GM19043 (cell line): ENCODE data around the gene SORCS2.

Source experiments
- ATAC-seq: cut with Tn5 transposase; IDR thresholded peaks from one replicate; pipeline ENCODE4 v1.9.1; 2021; ENCODE audit warnings: low read depth; ENCODE audit not compliant: unreplicated experiment

SORCS2 gene

GRCh38 chr4:7755561-7755960, 563.2 kb downstream of the SORCS2 start:
- no peak for ATAC-seq

- no peak for ATAC-seq
Observed at GRCh38 chr4:7756071-7756470, 563.7 kb downstream of the SORCS2 start.

DNA sequence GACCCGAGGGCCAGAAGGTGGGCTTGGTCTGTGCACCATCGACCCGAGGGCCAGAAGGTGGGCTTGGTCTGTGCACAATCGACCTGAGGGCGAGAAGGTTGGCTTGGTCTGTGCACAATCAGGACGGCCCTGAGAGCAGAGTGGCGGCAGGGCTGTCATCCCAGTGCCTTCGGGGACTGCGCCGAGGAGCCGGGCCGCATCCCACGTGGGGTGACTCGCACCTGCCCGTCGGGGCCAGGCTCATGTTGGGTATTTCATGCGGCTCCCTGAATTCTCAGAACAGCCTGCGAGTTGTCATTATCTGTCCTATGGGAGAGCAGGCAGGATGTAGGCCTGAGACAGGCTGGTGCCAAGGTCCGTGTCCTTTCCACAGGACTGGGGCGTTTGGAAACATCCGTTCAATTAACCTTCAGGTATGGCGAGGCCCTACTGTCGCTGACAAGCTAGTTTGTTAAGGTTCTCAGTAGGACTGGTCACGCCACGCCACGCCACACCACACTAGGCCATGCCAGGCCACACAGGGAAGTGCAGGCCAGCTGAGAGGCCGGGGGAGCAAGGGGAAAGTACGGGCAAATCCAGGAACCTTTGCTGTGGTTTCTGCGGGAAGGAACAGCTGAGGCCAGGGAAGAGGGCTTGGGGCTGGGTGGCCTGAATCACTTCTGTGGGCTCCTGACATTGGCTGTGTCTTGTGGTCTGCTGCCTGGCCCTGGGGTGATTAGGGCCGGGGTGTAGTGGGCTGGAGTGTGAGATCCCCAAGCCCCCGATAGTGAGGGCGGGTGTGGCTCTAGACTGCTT, 564.4 kb downstream of the SORCS2 start:
- no peak for ATAC-seq

DNA sequence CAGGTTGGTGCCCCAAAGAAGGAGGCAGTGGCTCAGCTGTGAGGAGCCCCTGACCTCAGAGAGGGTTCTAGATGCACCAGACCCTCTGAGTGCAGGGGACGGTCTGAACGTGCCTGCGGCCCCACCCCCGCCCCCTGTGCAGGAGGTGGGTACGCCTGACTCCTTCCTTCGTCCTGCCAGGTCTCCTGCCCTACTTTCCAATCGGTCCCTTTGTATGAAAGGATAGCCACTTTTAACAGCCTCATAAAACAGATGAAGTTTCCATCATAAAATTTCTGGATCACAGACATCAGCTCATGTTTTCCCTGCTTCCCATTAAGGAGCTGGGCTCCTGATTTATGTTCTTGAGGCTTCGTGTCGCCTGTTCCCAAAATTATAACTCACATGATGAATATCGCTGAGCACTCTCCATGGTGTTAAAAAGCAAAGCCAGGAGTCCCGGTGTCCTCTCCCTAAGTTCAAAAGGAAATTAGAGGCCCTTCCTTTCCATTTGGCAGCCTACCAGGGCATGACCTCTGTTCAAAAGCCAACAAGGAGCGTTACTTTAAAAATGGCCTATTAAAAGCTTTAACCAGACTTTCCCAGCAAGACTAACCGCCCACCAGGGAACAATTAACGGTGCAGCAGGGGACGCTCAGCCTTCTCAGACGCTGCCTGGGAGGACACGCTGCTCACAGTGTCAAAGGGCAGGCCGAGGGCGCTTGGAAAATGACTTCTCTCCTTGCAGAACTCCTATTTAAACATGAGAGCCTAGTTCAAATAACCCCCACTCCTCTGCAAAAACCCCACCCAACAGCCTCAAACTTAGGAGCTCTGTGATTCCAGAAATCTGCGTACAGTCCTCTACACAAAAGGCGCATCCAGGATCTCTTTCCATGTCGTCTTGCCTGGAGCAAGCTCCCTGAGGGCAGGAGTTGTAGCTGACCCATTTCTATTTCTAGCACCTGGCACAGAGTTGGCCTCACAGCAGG, 565.4 kb downstream of the SORCS2 start:
- ATAC-seq: no peak

DNA sequence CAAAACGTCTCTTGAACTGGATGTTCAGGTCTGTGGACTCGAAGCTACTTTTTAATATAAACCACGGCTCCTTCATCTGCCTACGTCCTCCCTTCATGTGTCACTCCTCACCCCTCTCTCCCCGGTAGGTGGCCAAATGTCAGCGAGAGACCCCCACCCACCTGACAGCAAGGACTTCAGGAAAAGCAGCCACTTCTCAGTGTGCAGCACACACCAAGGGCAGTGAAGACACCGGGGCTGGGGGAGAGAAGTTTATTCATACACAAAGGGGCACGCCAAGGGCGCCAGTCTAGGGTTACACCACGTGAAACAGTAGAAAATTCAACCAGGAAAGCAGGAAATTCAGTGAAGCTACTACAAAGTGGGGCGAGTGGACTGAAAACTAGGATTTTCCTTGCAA, 566.1 kb downstream of the SORCS2 start:
- ATAC-seq: no peak

- no peak for ATAC-seq
Observed at GRCh38 chr4:7759216-7759615, 566.9 kb downstream of the SORCS2 start.

DNA sequence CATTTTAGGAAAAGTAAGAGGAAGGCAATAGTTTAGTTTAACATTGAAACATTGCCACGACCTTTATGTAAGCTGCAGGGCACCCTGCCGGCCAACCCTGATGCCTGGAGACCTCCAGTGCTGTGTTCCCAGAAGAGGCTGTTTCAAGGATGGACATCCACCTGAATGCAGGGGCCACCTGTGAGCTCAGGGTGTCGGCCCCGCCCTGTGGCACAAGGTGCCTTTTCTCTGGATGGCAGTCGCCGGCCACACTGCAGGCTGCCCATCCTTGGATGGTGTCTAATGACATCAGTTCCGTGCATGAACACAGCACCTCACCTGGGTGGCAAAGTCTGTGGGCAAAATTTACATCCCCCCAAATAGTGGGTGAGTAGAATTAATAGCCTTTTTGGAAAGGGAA, 567.3 kb downstream of the SORCS2 start:
- no peak for ATAC-seq

- no peak for ATAC-seq
Observed at GRCh38 chr4:7760228-7760627, 567.9 kb downstream of the SORCS2 start.

- no peak for ATAC-seq
Observed at GRCh38 chr4:7760706-7761105, 568.4 kb downstream of the SORCS2 start.

DNA sequence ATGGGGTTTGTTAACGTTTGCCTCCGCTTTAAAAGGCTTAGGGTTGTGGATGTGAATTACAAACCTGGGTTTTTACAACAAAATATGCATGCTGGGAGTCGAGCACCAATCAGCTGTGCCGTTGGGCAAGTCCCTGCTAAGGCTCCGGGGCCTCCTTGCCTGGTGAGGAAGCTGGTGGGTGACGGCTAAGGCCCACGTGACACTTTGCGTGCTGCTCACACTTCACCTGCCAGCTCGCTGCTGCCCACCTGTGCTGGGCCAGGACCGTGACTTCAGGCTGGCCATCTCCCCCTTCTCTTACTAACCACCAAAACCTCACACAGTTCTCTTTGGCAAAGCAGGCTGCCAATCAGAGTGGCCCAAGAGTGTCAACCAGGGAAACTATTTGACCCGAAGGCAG, 569.0 kb downstream of the SORCS2 start:
- no peak for ATAC-seq

DNA sequence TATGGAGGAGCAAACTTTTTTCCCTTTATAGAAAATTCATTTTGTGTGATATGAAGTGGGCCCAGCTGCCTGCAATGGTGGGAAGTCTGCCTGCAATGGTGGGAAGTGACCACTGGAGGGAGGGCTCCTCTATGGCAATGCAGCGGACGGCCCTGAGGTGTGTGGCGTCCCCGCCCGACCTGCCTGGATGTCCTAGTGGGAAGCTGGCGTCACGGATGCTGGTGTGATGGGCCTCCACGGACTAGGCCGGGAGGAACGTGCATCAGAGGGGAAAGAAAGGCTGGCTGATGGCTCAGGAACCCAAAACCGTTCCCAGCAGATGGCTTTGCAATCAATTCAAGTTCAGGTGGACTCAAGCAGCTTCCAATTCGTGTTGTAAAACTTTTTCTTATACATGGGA, 569.4 kb downstream of the SORCS2 start:
- ATAC-seq: no peak

DNA sequence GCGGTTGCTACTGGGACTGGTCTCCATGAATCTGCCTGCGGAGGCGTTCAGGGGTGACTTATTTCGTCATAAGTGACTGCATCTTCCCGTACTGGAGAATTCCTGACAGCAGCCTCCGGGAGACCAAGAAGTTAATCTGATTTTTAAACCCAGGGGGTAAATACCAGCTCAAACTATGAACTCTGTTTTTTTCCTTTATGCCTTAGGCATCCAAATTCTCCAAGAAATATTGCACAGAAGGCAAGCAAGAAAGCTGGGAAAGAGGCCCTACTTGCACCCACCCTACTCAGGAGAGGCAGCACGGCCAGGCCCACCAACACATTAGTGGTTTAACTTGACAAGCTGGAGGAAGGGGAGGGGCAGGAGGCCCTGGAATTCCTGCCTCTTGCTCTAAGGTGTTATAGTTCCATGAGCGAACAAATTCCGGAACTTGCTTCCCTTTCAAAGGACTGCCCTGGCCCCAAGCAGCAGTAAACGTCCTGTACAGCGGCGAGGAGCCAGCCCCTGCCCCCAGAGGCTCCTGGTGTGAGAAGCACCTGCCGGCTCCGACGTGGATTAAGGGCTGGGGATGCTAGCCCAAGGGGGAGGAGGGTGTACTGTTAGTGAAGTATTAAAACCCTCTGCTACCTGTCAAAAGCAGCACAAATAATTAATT, 570.2 kb downstream of the SORCS2 start:
- ATAC-seq: no peak

DNA sequence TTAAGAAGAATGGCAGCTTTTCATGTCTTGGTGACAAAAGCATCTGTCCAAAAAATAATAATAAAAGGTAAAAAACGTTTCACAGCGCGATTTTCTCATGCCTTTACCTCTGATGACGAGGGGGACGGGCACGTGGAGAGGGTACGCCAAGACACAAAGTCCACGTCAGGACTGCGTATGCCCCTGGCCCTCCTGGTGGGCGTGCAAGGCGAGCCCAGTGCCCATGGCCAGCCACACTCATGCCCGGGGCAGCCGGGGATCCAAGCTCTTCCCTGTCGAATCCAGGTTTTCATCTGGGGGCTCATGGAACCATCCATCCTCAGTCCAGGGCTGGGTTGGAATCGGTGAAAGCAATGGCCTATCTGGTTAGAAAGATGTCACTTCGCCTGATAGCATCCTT, 570.8 kb downstream of the SORCS2 start:
- ATAC-seq: no peak

- ATAC-seq: no peak
Observed at GRCh38 chr4:7763788-7764187, 571.5 kb downstream of the SORCS2 start.

DNA sequence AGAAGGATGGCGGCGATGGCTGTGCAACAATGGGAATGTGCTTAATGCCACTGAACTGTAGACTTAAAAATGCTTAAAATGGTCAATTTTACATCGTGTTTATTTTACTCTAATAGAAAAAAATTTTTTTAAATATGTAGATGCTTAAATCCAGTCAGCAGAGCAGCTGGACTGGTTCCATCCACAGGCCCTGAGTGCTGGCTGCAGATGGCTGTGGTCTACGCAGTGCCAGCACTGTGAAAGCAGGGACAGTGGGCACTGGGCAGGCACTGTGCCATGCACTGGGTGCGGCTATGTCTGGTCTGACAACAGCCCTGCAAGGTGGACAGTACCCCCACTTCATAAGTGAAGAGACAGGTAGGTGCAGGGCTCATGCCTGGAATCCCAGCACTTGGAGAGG, 572.1 kb downstream of the SORCS2 start:
- no peak for ATAC-seq

DNA sequence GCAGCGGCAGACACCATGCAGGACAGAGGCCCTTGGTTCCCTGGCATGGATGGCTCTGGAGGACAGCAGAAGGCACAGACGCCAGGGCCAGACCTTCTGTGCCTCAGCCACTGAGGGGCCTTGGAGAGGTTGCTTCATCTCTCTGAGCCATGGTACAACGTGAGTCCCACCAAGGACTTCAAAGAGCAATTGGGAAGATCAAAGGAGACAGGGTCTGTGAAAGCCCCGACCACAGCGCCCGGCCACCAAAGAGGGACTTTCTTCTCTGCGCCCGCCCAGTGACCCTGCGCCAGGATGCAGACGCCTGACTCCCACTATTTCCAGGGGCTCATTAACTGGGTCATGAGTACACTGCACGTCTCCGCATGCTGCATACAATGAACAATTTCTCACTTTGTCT, 573.3 kb downstream of the SORCS2 start:
- no peak for ATAC-seq

DNA sequence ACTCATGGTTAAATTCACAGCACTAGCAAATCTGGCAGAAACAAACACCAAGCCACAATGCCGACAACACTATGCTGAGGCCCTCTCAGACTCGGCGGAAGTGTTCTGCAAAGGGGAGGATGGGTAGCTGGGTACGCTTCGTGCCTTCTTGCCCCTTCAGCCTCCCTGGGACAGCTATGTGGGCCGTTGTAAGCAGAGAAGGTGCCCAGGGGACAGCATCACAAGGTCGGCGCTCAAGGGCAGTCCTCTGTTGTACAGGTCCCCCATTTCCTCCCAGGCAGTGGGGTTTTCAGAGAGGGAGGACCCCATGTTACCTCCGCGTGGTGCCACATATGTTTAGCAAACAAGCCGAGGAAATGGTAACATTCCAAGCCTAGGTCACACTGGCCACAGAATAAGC, 573.7 kb downstream of the SORCS2 start:
- ATAC-seq: no peak

DNA sequence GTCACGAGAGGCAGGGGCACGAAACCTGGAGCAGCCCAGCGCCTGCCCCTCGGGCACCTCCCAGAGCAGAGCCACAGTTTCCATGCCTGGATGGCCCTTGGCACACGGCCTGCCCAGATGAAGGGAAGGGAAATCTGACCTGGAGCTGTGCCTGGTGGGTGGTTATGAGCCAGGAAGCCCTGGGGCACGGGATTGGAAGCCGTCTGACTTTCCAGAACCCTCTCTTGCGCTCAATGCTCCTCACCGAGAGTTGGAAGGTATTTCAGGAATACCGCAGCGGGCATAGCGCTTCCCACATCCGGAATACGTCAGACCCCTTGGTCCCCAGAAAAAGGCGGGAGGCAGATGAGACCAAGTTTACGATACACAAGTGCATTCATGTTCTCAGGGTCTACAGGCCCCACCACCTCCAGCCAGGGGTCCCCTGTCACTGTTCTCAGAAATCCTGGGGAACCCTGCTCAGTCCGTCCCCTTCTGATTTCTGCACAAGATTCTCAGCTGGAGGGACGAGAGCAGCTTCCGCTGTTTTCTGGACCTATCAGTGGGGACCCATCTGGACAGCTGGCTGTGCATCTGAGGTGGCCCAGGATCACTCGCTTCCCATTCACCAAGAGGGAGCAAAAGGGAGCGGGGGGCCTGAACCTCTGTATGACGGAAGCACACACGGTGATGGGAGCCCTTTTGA, 574.5 kb downstream of the SORCS2 start:
- ATAC-seq: no peak

DNA sequence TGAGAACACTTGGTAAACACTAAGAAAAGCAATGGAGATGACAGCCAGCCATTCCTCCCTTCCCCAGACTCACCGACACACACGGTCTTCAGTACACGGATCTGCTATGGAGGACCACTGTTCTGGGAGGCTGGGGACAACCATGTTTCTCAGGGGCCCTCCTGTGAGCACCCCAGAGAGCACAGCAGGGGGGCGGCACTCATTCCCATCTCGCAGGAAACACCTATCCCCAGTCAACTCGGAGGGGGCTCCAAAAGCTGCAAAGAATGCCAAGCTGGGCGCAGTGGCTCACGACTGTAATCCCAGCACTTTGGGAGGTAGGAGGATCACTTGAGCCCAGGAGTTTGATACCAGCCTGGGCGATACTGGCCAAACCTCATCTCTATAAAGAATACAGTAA, 575.2 kb downstream of the SORCS2 start:
- no peak for ATAC-seq

DNA sequence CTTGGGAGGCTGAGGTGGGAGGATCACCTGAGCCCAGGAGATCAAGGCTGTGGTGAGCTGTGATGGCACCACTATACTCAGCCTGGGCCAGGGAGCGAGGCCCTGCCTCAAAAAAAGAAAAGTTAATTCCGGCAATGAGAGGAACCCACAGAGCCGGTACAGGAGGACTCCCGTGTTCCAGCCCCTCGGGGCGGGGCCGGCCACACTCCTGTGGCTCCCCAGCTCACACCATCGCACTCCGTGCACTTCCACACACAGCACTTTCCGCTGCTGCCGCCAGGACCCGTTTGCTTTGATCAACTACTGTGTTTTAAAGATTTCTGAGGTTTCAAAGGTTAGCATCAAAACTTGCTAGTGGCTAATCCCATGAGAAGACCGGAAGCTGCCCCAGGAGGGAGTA, 575.6 kb downstream of the SORCS2 start:
- ATAC-seq: no peak

DNA sequence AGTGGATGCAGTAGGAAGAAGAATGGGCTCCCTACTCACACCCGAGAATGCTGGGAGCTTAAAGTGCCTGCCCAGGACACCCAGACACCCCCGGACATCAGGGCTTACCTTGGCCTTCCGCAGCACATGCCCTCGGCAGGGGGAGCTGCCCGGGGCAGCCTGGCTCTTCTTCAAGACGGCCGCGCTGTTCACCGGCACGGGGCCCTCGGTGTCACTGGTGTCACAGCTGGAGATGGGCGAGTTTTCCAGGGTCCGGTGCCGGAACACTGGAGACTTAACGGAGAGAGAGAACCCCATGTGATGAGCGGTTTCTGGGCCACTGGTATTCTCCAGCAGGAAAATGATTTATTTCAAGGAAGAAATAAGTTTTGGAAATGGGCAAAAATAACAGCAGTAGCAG, 576.4 kb downstream of the SORCS2 start:
- no peak for ATAC-seq
